GM18858 (cell line): ENCODE data around the gene UBE2H.

Experiments used
- ATAC-seq: cut with Tn5 transposase; IDR thresholded peaks from one replicate; pipeline ENCODE4 v1.9.1; 2021; ENCODE audit not compliant: unreplicated experiment

The UBE2H gene

GRCh38 chr7:129950933-129951225 lies 1.9 kb downstream of the UBE2H start:
- ATAC-seq = no peak

DNA sequence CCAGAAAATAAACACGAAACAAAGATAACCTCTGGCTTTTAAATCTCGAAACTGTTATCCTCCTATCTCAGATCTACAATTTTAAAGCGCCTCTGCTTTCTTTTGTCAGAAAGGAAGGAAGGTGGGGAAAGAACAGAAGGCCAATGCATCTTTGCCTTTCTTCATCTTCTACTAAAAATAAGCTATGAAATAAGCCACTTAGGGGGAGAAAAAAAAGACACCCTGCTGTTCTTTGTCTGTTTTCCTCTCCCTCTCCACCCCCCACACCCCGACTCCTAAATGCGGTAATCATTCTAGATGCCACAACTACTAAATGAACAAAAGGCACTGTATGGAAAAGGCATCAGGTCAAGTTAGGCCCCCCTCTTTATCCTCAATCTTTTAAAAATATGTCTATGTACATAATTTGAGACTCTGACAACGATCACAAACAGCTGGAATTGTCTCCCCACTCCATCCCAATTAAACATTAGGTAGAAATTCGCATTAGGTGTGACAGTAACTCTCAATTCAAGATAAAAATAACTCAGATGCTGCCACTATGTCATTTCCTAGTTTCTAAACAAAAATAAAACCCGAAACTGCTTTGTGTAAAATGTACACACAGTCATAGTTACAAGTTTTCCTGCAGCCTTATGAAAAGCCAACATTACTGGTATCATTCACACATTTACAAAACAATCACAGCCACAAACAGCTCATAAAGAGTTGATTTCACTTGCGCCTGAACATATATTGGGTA lies 2.4 kb downstream of the UBE2H start:
- ATAC-seq = peak; percentile 29

- peak; percentile 19 for ATAC-seq
Observed at GRCh38 chr7:129949292-129950133, 3.2 kb downstream of the UBE2H start.

DNA sequence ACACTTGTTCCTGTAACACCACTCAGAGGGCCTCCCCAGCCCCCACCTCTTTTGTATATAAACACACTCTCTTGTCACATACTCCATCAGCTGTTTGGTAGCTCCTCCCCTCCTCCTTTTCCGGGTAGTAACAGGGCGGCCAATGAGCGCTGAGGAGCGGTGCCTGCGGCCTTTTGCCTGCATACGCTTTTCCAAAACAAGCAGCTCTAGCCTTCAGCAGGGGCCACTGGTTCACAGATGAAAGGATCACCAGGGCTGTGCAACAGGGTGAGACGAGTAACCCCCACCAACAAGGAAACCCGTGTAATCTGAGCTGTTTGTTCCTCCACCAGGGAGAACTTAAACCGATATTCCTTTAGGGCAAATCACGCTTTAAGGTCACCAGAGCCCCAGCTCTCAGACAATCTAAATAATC lies 3.9 kb downstream of the UBE2H start:
- peak; percentile 34 for ATAC-seq

GRCh38 chr7:129948338-129948737 lies 4.4 kb downstream of the UBE2H start:
- no peak for ATAC-seq

GRCh38 chr7:129947701-129948100 lies 5.1 kb downstream of the UBE2H start:
- no peak for ATAC-seq

DNA sequence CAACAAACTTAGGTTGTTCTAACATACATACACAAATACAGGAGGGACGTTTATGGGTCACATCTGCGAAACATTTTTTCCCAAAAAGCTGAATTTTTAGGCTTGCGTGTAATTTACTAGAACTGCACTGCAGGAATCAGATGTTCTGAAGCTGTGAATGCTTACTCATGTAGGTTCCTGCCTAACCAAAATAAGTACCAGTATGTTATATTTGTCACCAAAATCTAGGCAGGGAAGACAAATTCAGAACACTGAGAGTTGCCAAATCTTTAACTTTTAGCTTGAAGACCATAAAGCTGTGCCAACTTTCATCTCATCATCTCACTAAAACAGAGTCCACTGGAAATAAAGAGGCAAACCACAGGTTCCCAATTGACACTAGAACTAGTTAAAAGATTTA lies 5.7 kb downstream of the UBE2H start:
- ATAC-seq = no peak

DNA sequence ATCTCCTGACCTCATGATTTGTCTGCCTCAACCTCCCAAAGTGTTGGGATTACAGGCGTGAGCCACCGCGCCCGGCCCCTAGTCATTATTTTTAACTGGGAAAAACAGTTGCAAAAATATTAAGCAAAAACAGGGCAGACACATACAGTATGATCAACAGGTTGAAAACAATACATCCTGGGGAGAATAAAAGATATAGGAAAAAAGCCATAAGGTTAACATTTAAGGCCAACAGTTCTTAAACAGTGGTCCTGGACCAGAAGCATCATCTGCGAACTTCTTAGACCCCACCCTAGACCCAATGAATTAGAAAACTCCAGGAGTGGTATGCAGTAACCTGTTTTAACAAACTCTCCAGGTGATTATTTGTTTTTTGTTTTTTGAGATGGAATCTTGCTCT lies 6.5 kb downstream of the UBE2H start:
- ATAC-seq = no peak

GRCh38 chr7:129943352-129943751 lies 9.4 kb downstream of the UBE2H start:
- no peak for ATAC-seq

DNA sequence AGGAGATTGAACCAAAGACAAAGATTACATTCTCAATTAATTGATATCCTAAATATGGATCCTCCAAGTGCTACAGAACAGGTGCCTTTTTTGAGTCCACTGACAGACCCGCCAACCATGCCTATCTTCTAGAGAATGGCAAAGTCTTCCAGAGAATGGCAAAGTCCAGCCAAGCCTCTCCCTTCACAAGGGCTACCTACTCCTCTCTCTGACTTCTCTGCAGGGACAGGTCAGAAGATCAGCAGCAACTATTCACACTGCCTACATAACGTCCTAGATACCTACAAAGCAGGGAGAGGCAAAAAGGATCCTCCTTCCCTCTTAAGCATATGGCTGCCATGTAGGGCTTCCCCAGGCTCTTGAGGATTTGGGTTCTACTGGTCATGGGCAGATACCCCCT lies 12.4 kb downstream of the UBE2H start:
- ATAC-seq = no peak

- ATAC-seq = no peak
Observed at GRCh38 chr7:129939881-129940280, 12.9 kb downstream of the UBE2H start.

DNA sequence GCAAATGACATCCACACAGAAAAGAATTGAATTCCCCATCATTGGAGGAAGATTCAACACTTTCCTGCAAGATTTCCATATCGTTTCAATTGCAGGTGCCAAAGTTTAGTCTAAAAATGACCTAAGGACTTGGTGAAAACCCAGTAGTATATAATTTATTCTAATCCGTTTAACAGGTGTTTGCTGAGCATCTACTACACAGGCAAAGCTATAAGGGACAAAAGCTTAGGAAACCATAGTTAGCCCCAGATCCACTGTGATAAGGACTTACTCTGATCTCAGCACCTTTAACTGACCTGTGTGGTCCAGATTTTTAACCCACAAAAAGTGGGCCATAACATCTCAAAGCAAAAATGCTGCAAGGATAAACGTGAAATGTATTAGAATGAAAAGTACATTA lies 19.1 kb downstream of the UBE2H start:
- ATAC-seq = no peak

- no peak for ATAC-seq
Observed at GRCh38 chr7:129926618-129927017, 26.1 kb downstream of the UBE2H start.

- no peak for ATAC-seq
Observed at GRCh38 chr7:129925416-129926002, 27.3 kb downstream of the UBE2H start.

GRCh38 chr7:129924602-129925001 lies 28.2 kb downstream of the UBE2H start:
- ATAC-seq = no peak

- ATAC-seq = peak; percentile 65
Observed at GRCh38 chr7:129923709-129924108, 29.1 kb downstream of the UBE2H start.

- ATAC-seq = no peak
Observed at GRCh38 chr7:129919492-129919891, 33.3 kb downstream of the UBE2H start.

DNA sequence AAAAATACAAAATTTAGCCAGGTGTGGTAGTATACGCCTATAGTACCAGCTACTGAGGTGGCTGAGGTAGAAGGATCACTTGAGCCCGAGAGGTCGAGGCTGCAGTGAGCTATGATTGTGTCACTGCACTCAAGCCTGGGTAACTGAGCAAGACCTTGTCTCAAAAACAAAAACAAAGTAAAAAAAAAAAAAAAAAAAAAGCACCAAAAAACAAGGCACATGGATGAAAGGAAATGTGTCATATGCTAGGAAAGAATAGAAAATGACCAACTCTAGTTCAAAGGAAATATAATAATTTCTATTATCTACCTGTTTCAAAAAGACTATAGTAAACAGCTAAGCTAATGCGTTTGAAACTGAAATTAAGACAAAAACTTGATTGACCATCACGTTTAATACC lies 33.8 kb downstream of the UBE2H start:
- ATAC-seq = no peak

DNA sequence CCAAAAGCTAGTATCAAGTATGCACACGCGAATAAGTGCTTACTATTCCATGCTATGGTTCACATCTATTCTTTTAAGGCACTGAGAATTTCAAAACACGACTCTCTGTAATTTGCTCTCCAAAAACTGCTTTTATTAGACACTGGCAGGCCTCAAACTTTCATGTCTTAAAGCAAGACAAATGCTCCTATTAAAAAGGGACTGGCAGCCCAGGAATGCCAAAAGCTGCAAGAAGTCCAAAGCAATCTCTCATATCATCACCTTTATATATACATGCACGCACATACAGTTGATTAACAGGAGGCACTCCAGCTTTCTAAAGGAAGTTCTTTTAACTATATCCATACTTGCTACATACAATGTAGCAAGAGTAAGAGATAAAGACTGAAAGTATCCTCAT lies 34.8 kb downstream of the UBE2H start:
- no peak for ATAC-seq

DNA sequence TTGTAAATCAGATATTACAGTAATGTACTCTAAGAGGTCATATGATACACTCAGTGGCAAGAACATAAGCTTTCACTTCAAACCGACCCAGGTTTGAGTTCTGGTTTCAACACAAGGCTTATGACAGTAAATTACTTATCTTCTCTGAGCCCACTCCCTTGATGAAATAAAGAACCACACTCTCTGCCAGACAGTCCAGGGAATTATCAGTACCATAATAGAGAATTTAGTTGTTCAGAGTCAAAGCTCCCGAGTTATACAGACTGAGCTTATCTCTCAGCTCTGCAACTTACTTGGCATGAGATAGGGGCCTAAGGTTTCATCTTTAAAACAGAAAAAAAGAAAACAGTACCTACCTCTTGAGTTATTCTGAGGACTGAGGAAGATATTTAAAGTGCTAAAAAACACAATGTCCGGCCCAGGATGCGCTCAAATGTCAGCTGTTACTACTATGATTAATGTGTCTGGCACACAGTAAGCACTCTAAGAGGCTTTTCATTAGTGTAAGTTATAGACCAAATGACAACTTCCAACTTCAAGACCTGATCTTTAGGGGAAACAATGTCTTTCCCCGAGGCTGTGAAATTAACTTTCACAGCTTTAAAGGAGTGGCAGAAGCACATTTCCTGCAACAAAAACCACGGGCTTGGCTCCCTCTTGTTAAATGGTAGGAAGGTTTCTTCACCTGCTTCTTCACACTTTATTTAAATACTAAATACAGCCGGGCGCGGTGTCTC lies 38.1 kb downstream of the UBE2H start:
- ATAC-seq = no peak

DNA sequence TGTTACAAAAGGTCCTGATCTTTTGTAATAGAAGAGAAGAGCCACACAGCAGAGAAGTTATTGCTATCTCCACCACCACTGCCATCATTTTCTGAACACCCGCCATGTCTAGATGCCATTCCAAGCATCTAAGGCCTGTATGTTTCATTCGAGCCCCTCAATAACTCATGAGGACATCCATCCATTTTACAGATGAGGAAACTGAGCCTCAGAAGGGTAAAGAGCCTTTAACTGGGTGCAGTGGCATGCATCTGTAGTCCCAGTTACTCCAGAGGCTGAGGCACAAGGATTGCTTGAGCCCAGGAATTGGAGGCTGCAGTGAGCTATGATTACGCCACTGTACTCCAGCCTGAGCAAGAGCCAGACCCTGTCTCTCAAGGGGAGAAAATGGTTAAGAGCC lies 39.3 kb downstream of the UBE2H start:
- ATAC-seq = no peak

- no peak for ATAC-seq
Observed at GRCh38 chr7:129911790-129912189, 41.0 kb downstream of the UBE2H start.
